ENCODE results near the gene CD1E. TPM values are rescaled to one million over a fixed set of nuclear protein-coding genes. Genes with fewer than 3 reads are reported as not detected.
"Not testable (repeated sequence)": the region's sequence is repeated elsewhere in the genome, so short reads cannot be mapped to it uniquely, and the experiment has no call there.

The CD1E gene
- total RNA-seq, 1 donor from 2014 or later = not detected

DNA sequence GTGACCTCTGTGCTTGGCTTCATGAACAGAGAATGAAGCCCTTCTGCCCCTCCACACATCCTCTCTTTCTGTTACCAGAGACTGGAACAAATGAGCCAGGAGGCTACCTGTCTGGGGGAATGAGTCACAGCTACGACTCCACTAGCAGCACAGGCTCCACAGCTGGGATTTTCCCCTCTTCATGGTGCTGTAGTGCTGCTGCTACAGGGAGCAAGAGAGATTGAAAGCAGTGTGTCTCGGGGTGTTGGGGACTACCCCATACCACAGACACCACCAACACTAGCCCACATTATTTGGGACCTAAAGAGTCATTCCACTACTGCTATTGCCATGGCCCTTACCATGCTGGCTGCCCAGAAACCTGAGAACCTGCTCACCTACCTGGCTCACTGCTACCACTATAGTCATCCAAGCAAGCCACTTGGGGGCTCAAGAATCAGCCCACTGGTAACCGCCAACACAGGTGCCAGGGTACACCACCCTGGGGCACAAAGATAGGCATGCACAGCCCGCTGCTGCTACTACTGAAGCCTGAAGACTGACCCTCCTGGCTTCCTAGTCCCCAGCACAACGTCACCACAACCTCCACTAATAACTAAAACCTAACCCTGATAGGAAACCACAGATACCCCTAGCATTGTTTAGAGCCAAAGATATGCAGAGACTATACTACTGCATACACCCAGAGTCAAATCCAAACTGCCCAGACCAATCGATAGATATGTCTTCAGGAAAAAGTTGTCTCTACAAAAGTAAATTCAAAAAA, 17.7 kb downstream of the CD1E start:
- Mint-ChIP-seq H3K9me3 (peaks cover 23% of the 10 kb centered on the region), H3K36me3 (ENCODE audit: low read depth) (no peaks in the 10 kb centered on the region), H3K4me3 (ENCODE audit: low read depth) (no peak overlapping the region), H3K27ac (no peak overlapping the region), H3K27me3 (ENCODE audit: low read depth) (no peaks in the 10 kb centered on the region), H3K4me1 (ENCODE audit: low read depth) (no peaks in the 10 kb centered on the region)
- intact Hi-C loops (cut with micrococcal nuclease) = no loop called here
- no peak for DNase-seq (ENCODE audit: low spot score)

DNA sequence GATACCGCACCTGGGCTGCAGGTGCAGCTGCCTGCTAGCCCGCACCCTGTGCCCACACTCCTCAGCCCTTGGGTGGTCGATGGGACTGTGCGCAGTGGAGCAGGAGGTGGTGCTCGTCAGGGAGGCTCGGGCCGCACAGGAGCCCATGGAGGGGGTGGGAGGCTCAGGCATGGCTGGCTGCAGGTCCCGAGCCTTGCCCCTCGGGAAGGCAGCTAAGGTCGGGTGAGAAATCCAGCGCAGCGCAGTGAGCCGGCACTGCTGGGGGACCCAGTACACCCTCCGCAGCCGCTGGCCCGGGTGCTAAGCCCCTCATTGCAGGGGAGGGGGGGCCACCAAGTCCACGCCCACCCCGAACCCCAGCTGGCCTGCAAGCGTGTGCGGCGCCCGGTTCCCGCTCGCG, 20.4 kb downstream of the CD1E start:
- intact Hi-C loops (cut with micrococcal nuclease); H3K4me3 Mint-ChIP-seq (ENCODE audit: low read depth); DNase-seq (ENCODE audit: low spot score); H3K4me1 Mint-ChIP-seq (ENCODE audit: low read depth); H3K27me3 Mint-ChIP-seq (ENCODE audit: low read depth); H3K36me3 Mint-ChIP-seq (ENCODE audit: low read depth); H3K27ac Mint-ChIP-seq: not testable (repeated sequence)
- H3K9me3 Mint-ChIP-seq = peaks cover 23% of the 10 kb centered on the region

DNA sequence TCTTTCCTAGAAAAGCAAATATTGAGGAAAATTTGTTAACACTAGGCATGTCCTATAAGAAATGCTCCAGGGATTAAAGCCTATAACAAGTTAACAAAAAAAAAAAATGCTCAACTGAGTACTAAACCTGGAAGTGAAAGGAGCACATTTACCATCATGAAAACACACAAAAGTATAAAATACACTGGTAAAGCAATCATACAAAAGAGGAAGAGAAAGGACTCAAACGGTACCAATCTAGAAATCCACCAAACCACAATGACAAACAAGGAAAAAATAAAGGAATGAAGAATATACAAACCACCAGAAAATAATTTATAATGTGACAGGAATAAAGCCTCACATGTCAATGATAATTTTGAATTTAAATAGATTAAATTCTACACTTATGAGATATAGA, 21.2 kb downstream of the CD1E start:
- no peaks in the 10 kb centered on the region for H3K4me1 Mint-ChIP-seq (ENCODE audit: low read depth)
- no peak overlapping the region for H3K4me3 Mint-ChIP-seq (ENCODE audit: low read depth)
- H3K9me3 Mint-ChIP-seq = peaks cover 23% of the 10 kb centered on the region
- no peaks in the 10 kb centered on the region for H3K36me3 Mint-ChIP-seq (ENCODE audit: low read depth)
- DNase-seq (ENCODE audit: low spot score) = no peak
- intact Hi-C loops (cut with micrococcal nuclease) = no loop called here
- H3K27me3 Mint-ChIP-seq (ENCODE audit: low read depth) = no peaks in the 10 kb centered on the region
- H3K27ac Mint-ChIP-seq = no peak overlapping the region

GRCh38 chr1:158390331-158390730, 36.6 kb downstream of the CD1E start:
- peaks cover 2% of the 10 kb centered on the region for H3K27me3 Mint-ChIP-seq (ENCODE audit: low read depth)
- no peaks in the 10 kb centered on the region for H3K4me1 Mint-ChIP-seq (ENCODE audit: low read depth)
- H3K9me3 Mint-ChIP-seq = no peaks in the 10 kb centered on the region
- no peak for DNase-seq (ENCODE audit: low spot score)
- no peaks in the 10 kb centered on the region for H3K36me3 Mint-ChIP-seq (ENCODE audit: low read depth)
- intact Hi-C loops (cut with micrococcal nuclease) = no loop called here
- no peak overlapping the region for H3K4me3 Mint-ChIP-seq (ENCODE audit: low read depth)
- H3K27ac Mint-ChIP-seq = no peak overlapping the region

GRCh38 chr1:158391099-158391498, 37.4 kb downstream of the CD1E start:
- H3K9me3 Mint-ChIP-seq = no peaks in the 10 kb centered on the region

DNA sequence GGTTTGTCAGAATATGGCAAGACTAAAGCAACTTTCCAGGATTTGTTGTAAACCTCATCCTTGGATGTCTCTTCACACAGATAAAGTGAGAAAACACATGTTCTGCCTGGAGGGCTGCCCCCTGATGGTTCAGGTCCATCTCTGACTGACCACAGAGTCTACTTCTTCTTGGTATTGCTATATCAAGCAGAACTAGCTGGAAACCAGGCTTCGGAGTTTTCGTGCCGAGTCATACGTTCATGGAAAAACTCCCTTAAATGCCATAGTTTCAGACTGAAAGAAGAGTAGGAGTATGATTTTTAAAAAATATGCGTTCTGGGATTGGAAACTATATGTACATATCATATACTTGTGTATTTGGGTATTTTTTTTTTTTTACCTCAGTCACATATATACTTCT, 39.8 kb downstream of the CD1E start:
- Mint-ChIP-seq H3K27me3 (ENCODE audit: low read depth) (peaks cover 7% of the 10 kb centered on the region), H3K4me1 (ENCODE audit: low read depth) (no peaks in the 10 kb centered on the region), H3K4me3 (ENCODE audit: low read depth) (no peak overlapping the region), H3K27ac (no peak overlapping the region), H3K36me3 (ENCODE audit: low read depth) (no peaks in the 10 kb centered on the region), H3K9me3 (no peaks in the 10 kb centered on the region)
- no peak for DNase-seq (ENCODE audit: low spot score)
- intact Hi-C loops (cut with micrococcal nuclease) = no loop called here

More at GRCh38 chr1:158391099-158391498, 37.4 kb downstream of the CD1E start:
- intact Hi-C loops (cut with micrococcal nuclease) = no loop called here
- peaks cover 2% of the 10 kb centered on the region for H3K27me3 Mint-ChIP-seq (ENCODE audit: low read depth)
- H3K4me1 Mint-ChIP-seq (ENCODE audit: low read depth) = no peaks in the 10 kb centered on the region
- no peak overlapping the region for H3K4me3 Mint-ChIP-seq (ENCODE audit: low read depth)
- H3K27ac Mint-ChIP-seq = no peak overlapping the region
- DNase-seq (ENCODE audit: low spot score) = no peak
- no peaks in the 10 kb centered on the region for H3K36me3 Mint-ChIP-seq (ENCODE audit: low read depth)

DNA sequence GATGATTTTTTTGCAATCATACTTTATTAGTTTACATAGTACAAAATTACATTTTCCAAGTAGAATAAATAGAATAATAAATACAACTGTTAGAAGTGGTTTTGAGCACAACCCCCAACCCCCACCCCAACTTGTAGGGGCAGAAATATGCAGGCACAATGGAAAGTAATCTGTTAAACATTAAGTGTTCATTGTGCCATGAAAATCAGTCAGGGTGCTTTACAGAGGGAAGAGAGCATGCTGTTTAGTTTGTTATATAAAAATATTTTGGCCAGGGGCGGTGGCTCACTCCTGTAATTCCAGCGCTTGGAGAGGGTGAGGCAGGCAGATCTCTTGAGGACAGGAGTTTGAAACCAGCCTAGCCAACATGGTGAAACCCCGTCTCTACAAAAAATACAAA, 43.0 kb downstream of the CD1E start:
- no peak overlapping the region for H3K4me3 Mint-ChIP-seq (ENCODE audit: low read depth)
- DNase-seq (ENCODE audit: low spot score) = no peak
- H3K27me3 Mint-ChIP-seq (ENCODE audit: low read depth) = peaks cover 20% of the 10 kb centered on the region
- H3K9me3 Mint-ChIP-seq = no peaks in the 10 kb centered on the region
- H3K4me1 Mint-ChIP-seq (ENCODE audit: low read depth) = peaks cover 3% of the 10 kb centered on the region
- no peak overlapping the region for H3K27ac Mint-ChIP-seq
- no peaks in the 10 kb centered on the region for H3K36me3 Mint-ChIP-seq (ENCODE audit: low read depth)
- intact Hi-C loops (cut with micrococcal nuclease) = no loop called here

DNA sequence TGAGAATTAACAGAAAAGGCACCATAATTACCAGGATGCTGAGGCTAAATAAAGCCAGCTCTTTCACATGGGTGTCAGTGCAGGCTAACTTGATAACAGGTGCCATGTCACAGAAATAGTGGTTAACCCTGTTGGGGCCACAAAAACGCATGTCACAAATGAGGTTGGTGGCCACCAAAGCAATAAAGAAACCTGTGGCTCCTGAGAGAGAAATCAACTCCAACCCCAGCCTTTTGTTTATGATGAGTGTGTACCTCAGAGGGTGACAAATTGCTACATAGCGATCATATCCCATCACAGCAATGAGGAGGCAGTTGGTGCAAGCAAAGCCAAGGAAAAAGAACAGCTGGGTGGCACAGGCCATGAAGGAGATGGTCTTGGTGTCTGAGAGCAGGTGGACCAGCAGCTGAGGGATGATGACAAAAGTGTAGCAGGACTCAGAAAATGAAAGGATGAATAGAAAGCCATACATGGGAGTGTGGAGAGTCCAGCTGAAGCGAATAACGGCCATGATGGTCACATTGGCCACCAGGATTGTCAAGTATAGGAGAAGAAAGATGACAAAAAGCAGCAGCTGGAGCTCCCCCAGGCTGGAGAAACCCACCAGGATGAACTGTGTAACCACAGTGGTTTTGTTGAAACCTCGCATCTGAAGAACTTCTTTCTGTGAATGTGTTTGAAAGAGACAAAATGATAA, 45.3 kb downstream of the CD1E start, which contains the start of gene OR10T2:
OR10T2 (minus strand) TSS at position 649 of the 697 bp plus-strand sequence; CDS start at position 649, 0 bp downstream.
- Mint-ChIP-seq H3K4me1 (ENCODE audit: low read depth) (peaks cover 3% of the 10 kb centered on the region), H3K27ac (no peak within 1 kb of the TSS), H3K4me3 (ENCODE audit: low read depth) (no peak within 1 kb of the TSS), H3K36me3 (ENCODE audit: low read depth) (no peaks in the 10 kb centered on the region), H3K9me3 (no peaks in the 10 kb centered on the region), H3K27me3 (ENCODE audit: low read depth) (peaks cover 21% of the 10 kb centered on the region)
- intact Hi-C loops (cut with micrococcal nuclease) = no loop called here
- DNase-seq (ENCODE audit: low spot score) = no peak

- H3K4me1 Mint-ChIP-seq (ENCODE audit: low read depth) = peaks cover 3% of the 10 kb centered on the region
- H3K36me3 Mint-ChIP-seq (ENCODE audit: low read depth) = no peaks in the 10 kb centered on the region
- no peak overlapping the region for H3K27ac Mint-ChIP-seq
- intact Hi-C loops (cut with micrococcal nuclease) = no loop called here
- no peak overlapping the region for H3K4me3 Mint-ChIP-seq (ENCODE audit: low read depth)
- no peaks in the 10 kb centered on the region for H3K9me3 Mint-ChIP-seq
- DNase-seq (ENCODE audit: low spot score) = no peak
- H3K27me3 Mint-ChIP-seq (ENCODE audit: low read depth) = peaks cover 23% of the 10 kb centered on the region
Observed at GRCh38 chr1:158400871-158401270, 47.2 kb downstream of the CD1E start.

DNA sequence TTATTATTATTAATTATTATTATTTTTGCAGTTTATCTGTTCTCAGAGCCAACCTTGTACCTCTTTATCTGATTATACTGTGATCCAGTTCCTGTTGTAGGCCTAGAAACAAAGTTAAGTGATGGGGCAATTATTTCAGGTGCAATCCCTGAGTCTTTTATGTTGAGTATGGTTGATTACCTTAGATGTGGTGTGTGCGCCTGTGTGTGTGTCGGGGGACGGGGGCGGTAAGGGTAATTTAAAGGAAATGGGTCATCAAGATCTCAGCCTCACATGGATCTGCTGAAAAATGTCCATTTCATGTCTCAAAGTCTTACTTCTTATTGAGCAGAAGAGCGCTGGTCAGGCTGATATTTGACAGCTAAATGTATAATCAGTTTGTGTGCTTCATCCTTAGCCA, 53.4 kb downstream of the CD1E start:
- intact Hi-C loops (cut with micrococcal nuclease) = loop anchor here (5.0 kb wide), 1 partner anchor 205 kb away; no protein-coding TSS in a partner anchor
- Mint-ChIP-seq H3K27ac (no peak overlapping the region), H3K27me3 (ENCODE audit: low read depth) (peaks cover 6% of the 10 kb centered on the region), H3K36me3 (ENCODE audit: low read depth) (no peaks in the 10 kb centered on the region), H3K4me1 (ENCODE audit: low read depth) (no peaks in the 10 kb centered on the region), H3K4me3 (ENCODE audit: low read depth) (no peak overlapping the region), H3K9me3 (no peaks in the 10 kb centered on the region)
- no peak for DNase-seq (ENCODE audit: low spot score)

Other genes starting within 250 kb of the CD1E start
- gene CD1D, start 173.0 kb upstream of the CD1E start, total RNA-seq = not detected in 2 replicates
- gene CD1A, start 99.5 kb upstream of the CD1E start, total RNA-seq = not detected in 2 replicates
- 0.46 TPM in 1 of 2 replicates, not detected in the other for gene CD1C, start 64.0 kb upstream of the CD1E start, total RNA-seq
- not detected in 2 replicates for gene CD1B, start 22.4 kb upstream of the CD1E start, total RNA-seq
- not detected in 2 replicates for gene OR10T2, start 45.6 kb downstream of the CD1E start, total RNA-seq
- gene OR10K2, start 72.3 kb downstream of the CD1E start, total RNA-seq = not detected in 2 replicates
- not detected in 2 replicates for gene OR10K1, start 107.9 kb downstream of the CD1E start, total RNA-seq
- not detected in 2 replicates for gene OR10R2, start 118.3 kb downstream of the CD1E start, total RNA-seq
- gene OR6Y1, start 200.5 kb downstream of the CD1E start, total RNA-seq = not detected in 2 replicates
- gene OR6P1, start 216.7 kb downstream of the CD1E start, total RNA-seq = not detected in 2 replicates
- gene OR10X1, start 226.0 kb downstream of the CD1E start, total RNA-seq = not detected in 2 replicates